GM21825 (cell line): ENCODE measurements around the gene CNTNAP5.

ENCODE experiments used
- ATAC-seq: cut with Tn5 transposase; IDR thresholded peaks from one replicate; pipeline ENCODE4 v1.9.1; 2021; ENCODE audit warnings: mild to moderate bottlenecking, moderate library complexity; ENCODE audit not compliant: unreplicated experiment

The CNTNAP5 gene

DNA sequence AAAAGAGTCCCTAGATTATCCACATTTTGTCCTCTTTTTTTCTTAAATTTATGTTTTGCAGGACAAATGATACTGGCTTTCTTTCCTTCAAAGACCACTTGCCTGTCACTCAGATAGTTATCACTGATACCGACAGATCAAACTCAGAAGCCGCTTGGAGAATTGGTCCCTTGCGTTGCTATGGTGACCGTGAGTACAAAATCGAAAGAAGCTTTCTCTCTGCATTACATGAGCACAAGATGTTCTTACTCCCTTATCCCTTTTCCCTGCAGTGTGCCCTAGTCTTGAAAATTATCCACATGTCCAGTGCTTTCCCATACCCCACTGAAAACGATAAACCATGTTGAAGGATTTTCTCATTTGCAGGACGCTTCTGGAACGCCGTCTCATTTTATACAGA, 738.5 kb downstream of the CNTNAP5 start:
- ATAC-seq, result no peak

DNA sequence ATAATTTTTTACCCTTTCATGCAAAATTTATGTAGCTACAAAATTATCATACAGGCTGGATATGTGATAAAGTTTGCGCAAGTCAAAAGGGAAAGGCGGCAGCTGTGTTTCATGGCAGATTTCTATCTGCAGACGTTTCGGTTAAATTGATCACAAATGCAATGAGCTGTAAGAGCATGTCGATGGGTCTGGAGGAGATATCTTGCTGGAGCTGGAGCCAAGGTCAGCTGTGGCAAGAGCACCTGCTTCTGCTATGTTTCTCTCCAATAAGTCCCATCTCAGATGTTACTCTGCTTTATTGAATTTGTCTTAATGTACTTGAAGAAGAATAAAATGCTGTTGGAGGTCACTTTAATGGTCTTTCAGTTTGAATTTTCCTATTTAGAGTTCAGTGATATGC, 749.7 kb downstream of the CNTNAP5 start:
- no peak for ATAC-seq

DNA sequence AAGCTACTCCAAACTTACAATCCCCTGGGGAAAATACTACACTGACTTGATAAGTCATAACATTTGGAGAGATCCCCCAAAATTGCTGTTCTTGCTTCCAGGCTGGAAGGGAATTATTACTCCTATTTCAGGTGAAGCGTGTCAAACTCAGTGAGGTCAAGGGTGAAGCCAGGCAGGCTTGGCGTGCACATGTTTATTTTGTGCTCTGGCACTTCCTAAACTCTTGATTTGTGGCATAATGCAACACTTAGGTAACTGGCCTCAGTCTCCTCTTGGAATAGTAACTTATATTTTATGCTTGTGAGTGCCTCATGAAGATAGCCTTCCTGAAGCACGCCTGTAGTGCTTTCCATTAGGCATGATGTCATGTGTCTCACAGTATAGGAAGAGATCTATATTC, 751.2 kb downstream of the CNTNAP5 start:
- ATAC-seq, result no peak

DNA sequence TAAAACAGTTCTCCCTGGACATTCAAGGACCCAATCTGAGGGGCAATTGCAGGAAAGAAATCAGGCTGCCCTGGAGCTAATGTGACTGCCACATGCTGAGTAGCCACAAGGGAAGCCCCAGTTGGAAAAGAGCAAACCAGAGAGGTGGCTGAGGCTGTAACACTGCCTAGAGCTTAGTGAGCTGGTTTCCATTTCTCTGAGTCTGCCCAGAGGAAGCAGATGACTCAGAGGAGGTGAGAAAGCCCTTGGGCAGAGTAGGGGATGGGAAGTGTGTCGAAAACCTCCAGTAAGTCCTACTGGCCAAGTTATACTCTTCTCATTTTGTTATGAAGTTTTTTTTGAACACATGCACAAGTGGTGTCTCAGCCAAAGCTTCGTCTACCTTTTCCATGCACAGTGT, 753.0 kb downstream of the CNTNAP5 start:
- ATAC-seq, result no peak

DNA sequence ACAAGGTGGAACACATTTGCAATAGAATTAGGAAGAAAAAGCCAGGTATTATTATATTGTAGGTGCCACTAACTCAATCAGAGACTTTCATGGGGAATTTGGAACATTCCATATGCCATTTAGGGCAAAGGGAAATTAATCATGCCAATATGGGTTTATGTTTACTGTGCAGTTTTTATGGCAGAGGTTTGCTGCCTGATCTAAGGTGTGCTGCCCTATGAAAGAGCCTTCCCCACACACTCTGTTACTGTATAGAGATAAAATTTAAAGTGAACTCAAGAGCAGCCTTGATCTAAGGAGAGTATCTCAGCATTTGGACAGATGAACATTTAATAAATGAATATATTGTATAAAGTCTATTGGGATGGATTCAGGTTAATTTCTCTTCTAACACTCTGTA, 771.6 kb downstream of the CNTNAP5 start:
- ATAC-seq, result no peak

DNA sequence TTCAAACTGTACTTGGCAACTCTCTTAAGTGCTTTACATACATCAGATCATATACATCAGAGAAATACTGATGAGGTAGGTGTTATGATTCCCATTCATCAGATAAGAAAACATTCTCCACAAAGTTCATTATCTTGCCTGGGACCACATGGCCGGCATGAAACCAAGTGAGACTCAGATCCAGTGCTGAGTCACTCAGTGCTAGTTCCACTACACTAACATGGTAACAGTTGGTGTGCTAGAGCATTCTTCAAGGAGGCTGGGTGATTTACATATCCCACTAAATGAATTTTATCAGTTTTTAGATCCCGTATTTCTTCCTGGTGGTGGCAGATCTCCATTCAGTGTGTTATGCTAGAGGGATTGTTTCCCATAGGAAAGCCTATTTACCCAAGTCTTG, 772.0 kb downstream of the CNTNAP5 start:
- no peak for ATAC-seq

DNA sequence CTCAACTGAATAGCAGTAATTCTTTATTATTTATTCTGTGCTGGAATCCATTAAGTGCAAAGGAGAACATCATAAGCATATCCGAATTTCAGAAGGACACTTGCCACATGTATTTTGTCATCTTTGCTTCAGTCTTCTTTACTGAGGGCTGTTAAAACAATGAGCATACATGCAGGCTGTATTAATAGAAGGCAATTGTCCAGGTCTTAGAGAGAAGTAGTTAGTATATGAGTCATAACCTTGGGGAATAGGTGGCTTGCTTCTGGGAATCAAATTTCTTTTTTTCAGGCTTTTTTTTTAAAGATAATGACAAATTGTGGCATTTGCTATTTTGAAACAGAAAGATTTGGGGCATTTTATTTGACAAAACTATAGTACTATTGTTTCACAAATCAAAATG, 773.5 kb downstream of the CNTNAP5 start:
- ATAC-seq, result no peak

DNA sequence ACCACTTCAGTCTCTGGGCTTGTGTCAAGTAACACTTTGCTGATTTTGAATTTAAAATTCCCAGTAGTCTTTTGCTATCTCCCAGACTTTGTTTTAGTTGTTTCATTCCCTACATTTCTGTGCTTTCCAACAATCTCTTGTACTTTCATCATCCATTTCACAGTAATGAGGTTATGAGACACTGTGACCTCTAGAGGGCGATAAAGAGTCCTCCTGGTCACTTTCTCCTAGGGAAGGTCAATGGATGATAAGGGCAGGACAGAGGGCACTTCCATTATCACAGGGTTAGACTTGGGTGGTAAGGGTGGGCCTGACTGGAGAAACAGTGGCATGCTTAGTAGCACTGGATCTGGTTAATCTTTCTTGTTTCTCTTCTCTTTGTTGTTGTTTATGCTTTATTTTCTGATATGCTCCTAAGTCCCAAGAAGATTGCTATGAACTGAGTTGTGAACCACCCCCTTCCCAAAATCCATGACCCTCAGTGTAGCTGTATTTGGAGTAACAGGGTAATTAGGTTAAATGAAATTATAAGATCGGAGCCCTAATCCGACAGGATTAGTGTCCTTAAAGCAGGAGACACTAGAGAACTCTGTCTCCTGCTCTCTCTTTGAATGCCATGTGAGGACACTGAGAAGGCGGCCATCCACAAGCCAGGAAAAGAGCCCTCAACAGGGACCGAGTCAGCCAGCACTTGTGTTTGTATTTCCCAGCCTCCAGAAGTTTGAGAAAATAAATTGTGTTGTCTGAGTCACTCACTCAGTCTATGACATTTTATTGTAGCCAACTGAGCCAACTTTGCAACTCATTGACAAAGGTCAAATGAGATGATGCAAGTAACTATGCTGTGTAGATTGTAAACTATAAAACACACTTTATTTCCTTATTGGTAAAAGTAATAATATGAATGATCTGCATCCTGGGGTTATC, 779.2 kb downstream of the CNTNAP5 start:
- ATAC-seq, result peak; percentile 67

DNA sequence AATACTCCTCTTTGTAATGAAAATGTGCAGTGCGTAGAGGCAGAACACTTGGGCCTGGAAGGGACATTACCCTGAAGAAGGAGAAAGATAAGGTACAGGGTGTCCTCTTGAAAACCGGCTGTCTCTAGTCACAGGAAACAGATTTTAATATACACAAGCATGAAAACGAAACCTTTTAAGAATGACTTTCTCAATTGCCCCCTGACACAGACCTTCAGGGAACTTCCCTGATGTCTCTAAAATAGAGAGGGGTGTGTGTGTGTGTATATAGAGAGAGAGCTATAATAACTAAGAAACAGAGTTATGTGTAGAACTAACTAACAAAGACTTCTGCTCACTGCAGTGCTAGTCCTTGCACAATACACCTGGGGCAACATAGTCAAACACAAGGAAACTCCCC, 780.0 kb downstream of the CNTNAP5 start:
- peak; percentile 72 for ATAC-seq

DNA sequence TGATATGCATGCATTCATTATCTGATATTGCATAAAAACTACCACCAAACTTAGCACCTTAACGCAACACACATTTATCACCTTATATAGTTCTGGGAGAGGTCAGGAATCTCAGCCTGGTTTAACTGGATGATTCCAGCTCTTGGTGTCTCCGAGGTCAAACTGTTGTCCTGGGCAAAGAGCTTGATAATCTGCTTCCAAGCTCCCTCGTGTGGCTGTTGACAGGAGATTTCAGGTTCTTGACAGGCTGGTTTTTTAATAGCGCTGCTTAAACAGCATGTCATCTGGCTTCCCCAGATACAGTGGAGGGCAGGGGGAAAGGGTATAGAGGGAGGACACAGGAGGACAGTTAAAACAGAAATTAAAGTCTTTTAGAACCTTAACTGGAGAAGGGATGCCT, 785.0 kb downstream of the CNTNAP5 start:
- no peak for ATAC-seq

DNA sequence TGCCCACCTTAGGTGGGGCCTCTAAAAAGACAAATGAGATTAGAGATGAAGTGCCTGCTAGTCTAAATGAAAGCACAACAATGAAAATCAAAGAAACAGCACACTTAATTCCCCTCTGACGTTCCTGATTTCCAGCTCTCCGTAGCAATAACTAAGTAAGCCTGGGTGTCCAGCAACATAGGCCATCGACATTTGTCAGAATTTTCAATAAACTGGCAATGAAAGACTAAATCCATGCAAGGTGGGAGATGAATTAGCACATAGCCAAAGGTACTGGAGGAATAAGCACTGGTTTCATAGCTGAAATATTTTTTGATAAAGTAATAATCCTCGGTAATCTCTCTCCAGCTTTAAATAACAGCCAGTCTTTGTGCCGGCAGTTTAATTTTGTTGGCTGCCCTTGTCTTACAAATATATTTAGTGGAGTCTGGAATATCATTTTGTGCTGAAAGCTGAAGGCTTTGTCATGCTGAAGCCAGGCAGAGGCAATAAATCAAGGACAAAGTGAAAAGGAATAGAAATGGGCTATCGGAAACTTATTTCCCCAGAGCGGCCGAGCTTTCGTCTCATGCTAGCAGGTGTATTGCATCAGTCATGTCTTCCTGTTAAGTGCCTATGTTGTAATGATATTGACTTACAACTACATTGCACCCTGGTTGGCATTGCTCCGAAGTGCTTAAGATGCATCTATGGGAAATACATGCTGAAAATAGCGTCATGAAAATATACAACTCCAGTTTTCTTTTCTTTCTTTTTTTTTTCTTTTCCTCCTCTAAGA, 790.1 kb downstream of the CNTNAP5 start:
- ATAC-seq, result no peak

DNA sequence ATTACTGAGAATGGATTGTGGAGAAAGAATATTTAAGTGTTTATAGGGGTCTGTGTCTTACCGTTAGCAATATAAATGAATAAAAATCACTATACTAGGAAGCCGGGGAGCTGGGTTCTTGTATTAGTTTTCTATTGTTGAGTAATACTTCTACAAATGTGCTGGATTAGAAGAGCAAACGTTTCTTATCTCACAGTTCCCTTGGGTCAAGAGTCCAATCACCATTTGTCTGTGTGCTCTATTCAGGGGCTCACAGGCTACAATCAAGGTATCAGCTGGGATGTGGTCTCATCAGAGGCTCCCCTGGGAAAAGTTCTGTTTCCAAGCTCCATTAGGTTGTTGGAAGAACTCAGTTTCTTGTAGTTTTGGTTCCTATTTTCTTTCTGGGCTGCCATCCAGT, 790.9 kb downstream of the CNTNAP5 start:
- no peak for ATAC-seq

DNA sequence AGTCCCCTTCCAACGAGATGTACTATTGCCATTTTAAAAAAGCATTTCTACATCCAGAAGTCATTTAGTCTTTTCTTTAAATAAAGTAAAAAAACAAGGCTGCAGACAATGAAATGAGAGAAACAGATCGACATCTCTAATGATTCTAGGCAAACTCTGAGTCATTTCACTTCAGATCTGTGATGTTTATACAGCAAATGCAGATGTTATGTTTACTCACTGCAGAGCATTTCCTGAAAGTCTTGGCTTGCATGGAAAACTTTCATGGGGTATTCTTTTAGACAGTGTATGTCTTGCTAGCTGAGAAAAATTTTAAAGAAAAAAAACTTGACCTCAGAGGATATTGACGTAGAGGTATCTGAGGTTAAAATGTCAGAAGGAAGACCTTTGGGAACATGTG, 797.4 kb downstream of the CNTNAP5 start:
- ATAC-seq, result no peak

DNA sequence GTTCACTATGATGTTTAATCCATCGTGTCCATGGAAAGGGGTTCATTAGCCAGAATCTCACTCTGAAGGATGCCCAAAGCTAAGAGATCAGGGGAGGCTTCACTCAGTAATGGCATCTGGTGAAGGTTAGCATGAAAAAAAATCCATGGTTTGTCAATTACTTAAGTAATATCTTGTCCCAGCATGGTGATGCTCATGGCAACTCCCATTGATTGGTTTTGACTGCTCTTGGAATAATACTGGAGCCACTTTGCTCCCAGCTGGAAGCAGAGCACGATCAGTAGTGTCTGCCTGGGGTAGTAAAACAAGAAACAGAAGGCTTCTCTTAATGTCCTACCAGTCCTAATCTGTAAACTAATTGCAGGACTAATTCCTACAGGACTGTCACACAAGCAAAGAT, 799.4 kb downstream of the CNTNAP5 start:
- ATAC-seq, result no peak

DNA sequence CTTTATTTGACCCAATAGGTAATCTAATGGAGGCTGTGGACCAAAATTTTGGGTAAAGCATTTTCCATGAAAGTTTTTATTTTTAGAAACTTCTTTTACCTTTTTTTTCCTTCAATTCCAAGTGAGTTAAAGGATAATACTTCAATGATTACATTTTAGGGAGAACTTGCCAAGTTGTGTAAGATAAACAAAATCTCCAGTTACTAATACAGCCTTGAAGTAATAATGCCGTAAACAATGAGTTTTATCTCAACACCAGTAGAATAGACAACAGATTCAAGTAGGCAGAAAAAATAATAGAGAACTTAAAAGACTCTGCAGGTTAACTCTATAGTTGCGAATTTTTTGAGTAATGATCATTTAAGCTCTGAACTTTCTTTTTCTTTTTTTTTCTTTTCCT, 807.4 kb downstream of the CNTNAP5 start:
- ATAC-seq, result no peak

DNA sequence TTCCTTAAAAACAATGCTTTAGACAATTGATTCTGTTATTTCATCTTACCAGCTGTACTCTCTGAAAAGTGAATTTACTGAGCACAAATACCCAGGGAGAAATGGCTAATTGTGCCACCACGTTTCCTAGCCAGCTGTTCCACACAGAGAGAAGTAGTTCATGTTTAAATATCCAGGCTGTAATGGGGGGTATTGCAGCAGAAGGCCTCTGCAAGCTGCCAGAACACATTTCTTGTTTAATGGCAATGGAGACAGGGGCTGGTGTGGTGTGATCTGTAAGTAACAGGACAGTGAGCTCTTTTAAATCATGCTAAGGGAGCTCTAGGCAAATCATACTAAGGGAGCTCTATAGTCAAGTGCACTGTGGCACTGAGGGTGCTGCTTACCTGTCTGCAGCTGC, 809.2 kb downstream of the CNTNAP5 start:
- ATAC-seq, result no peak

DNA sequence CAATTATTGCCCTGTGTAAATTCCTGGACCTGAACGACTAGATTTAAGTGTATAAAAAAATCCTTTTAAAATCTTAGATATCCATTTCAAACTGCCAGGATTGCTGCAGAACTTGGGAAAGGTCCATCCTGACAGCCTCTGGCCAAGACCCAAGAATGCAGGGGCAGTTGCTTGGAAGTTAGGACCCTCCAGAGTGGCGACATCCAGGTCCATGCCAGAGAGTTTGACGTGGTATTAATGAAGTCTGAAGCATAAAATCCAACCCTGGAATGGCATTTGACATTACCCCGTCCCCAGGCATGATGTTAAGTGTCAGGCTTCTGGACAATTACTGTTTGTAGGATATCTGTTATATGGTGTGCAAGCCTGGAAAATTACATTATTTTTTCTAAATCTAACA, 810.2 kb downstream of the CNTNAP5 start:
- no peak for ATAC-seq

DNA sequence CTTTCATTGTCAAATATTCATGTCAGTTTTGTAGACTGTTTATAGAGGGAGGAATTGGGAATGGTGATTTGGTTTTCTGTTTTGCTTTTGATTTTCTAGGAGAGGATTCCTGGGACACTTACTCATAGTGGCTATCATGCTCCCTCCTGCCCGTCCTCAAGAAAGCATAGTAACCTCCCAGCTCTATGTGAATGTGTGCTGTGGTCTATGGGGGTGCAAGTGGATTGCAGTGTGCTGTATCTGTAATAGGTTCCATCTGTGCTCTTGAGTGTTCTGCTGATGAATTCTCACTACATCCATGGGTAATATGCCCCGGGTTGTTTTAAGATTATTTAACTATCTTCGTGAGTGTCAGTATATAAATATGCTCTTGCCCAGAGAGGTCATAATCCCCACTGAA, 811.3 kb downstream of the CNTNAP5 start:
- ATAC-seq, result no peak

DNA sequence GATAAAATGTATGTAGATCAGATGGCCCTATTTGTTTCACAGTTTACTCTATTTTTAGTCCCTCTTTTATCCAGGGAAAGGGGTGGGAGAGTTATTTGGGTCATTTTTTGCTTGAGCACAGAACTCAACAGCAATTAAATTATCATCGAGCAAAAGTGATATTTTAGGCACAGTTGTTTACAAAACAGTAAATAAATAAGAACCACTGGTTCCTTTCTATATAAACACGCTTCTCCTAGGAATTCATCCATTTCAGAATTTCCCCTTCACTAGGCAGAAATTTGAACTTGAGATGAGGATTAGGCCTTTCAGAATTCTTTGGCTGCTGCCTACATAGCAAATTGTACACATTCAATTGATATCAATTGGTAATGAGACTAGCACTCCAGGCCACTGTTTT, 812.4 kb downstream of the CNTNAP5 start:
- ATAC-seq, result no peak

DNA sequence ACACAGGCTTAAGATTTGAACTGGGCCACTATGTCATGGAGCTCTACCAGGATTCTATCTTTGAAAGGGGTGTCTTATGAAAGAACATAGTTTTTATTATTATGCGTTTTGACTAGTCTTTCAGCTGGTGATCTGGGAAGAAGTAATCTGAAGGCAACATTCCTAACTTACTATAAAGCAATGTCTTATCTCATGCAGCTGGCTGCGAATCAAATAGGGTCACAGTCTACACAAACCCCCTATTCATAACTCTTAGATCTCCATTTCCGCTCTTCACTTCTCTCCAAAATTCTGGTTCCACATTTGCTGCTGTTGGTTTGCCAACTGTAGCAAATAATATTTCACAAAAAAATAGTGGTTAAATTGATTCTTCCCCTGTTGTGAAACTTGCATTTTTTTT, 813.3 kb downstream of the CNTNAP5 start:
- no peak for ATAC-seq

DNA sequence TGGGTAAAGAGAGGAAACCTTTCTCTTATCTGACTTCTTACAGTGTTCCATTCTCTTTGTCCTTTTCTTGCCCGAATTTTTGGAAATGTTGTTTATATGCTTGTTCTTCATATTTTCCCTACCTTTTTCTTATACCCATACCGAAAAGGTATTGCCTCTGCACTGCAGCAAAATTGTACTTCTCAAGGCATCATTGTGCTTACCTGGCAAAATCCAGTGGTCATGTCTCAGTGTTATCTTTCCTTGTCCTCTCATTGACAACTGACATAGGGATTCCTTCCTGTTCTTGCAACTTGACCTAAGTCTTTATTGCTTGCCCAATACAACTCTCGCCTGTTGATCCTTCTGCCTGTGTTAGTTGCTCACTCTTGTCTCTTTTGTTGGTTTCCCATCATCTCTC, 842.2 kb downstream of the CNTNAP5 start:
- ATAC-seq, result no peak

DNA sequence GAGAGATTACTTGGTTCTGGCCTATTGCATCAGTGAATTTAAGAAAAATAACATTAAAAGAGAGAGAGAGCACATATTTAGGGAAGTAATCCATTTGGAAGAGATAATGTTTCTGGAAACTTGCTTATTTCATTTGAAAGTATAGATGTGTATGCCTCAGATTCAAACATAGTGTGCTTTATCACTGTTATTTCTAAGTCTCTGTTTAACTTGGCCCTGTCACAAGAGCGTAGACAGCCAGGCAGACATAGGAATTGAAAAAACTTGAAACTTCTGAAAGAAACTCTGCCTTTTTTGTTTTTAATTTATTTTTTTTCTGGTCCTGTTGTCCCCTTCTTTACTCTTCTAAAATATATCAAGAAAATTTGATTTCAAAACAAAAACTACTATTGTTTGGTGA, 849.1 kb downstream of the CNTNAP5 start:
- no peak for ATAC-seq
